Adrenal gland (tissue), 12 donors: Measurements from ENCODE around the gene STX4. TPM values are rescaled to one million over a fixed set of nuclear protein-coding genes. Genes with fewer than 3 reads are reported as not detected.
A peak's percentile ranks its signal among the peaks of the same experiment; 100 is the strongest.

ENCODE experiments used
- DNase-seq, 7 donors: peaks; one replicate each; pipeline ENCODE4 v3.0.0-alpha.2; 2019 to 2020
- H3K27ac ChIP-seq, 5 donors: fragments of 200-600 bp; sonication (generic) in 4 of 5; 1 replicate in 3 of 5; 2 replicates in 2 of 5; pipeline versions ENCODE4 v1.5.1 to v1.8.0; 2016 to 2020; ENCODE audit warnings: mild to moderate bottlenecking in 1 of 5
- H3K27me3 ChIP-seq: fragments of 200-600 bp; 2 replicates; pipeline ENCODE4 v1.8.0; 2021
- H3K36me3 ChIP-seq, 2 donors: fragments of 200-600 bp; replicated peaks in 1 of 2; 1 replicate in 1 of 2; 2 replicates in 1 of 2; pipeline versions ENCODE4 v1.5.1 to v1.8.0; 2018 to 2022
- H3K4me1 ChIP-seq, 2 donors: fragments of 200-600 bp; replicated peaks in 1 of 2; 1 replicate in 1 of 2; 2 replicates in 1 of 2; pipeline versions ENCODE4 v1.5.1 to v1.8.0; 2018 to 2021
- H3K4me3 ChIP-seq, 4 donors: fragments of 200-600 bp; sonication (generic) in 3 of 4; one replicate each; pipeline ENCODE4 v1.5.1; 2016 to 2018
- H3K9me3 ChIP-seq, 3 donors: fragments of 200-600 bp; sonication (generic) in 1 of 3; replicated peaks in 1 of 3; 1 replicate in 2 of 3; 2 replicates in 1 of 3; pipeline versions ENCODE4 v1.5.1 to v1.8.0; 2016 to 2021
- CTCF ChIP-seq, 6 experiments: fragments of 450-650 bp in 4 of 6; fragments of 200-600 bp in 2 of 6; sonication (generic) in 1 of 6; IDR thresholded peaks; 1 replicate in 5 of 6; 2 replicates in 1 of 6; pipeline versions ENCODE4 v1.5.1 to v1.8.0; 2016 to 2021; ENCODE audit warnings: antibody characterized with exemption in 6 of 6, mild to moderate bottlenecking in 2 of 6, moderate library complexity in 1 of 6
- POLR2A ChIP-seq, 2 donors: fragments of 450-650 bp; IDR thresholded peaks; one replicate each; pipeline ENCODE4 v1.6.1; 2017; ENCODE audit warnings: antibody characterized with exemption in 2 of 2, mild to moderate bottlenecking in 2 of 2, moderate library complexity in 1 of 2
- WGBS, 4 donors: extraction: QIAGEN DNeasy Blood & Tissue Kit in 2 of 4; methylation state at CpG; one replicate each; pipeline versions ENCODE4 v1.1.5 to v1.1.7; 2013 to 2017; 5-methylcytosine and 5-hydroxymethylcytosine counted together
- intact Hi-C, 2 donors: fragments of 100-400 bp; cut with DNase I; formaldehyde crosslinking; loops; one replicate each; pipeline versions ENCODE4 v1.14.1 to v1.15.0; 2022 to 2023
- polyA plus RNA-seq, 3 donors: library from polyadenylated mRNA; stranded (reverse); fragments of 200-250 nt in 2 of 3; fragments of 350-450 nt in 1 of 3; fragmentation: Illumina TruSeq in 1 of 3; extraction: RNeasy Lipid Tissue Mini Kit (QIAGEN cat#74804) in 1 of 3; gene quantifications; one replicate each; pipeline ENCODE4 v1.2.3, GENCODE V29; 2013 to 2014
- total RNA-seq, 9 donors: library from RNA; depleted of rRNA in 4 of 9; stranded (reverse); fragments of >200 nt in 4 of 9; fragments of 120-200 nt in 1 of 9; fragmentation: NEBNext Ultra II Directional in 1 of 9; extraction: Animal tissue kit (Norgen Biotek cat#: 25700) in 1 of 9; gene quantifications; one replicate each; pipeline versions ENCODE4 v1.1.0 to v1.2.4, GENCODE V29; 2013 to 2023
- donor health status: healthy with polysubstance abuse.
- donor health status: Bipolar disorder and iron deficiency.
- donor health status: DM: yes; HTN: yes; CAD: no.
- donor health status: DM: no; HTN: no; CAD: no.
- donor health status: DM: no; HTN: no; CAD: no.
- donor health status: DM: yes; HTN: yes; CAD: no.

Gene STX4
- total and polyA plus RNA-seq, 12 donors: 25.0 to 225 (median 58.0) TPM

GRCh38 chr16:30992931-30993816 is 40.2 kb upstream of the STX4 start:
- WGBS, 4 donors: 65 to 77% (median 66%) methylated on average over 27 to 29 of the region's 29 CpGs
- TF ChIP-seq POLR2A (IDR thresholded peaks at IDR 0.05) (no peak), CTCF (IDR thresholded peaks at IDR 0.05) (no peak)
- no peak for DNase-seq
- no peaks in the 10 kb centered on the region for H3K9me3 ChIP-seq
- H3K27ac ChIP-seq: no peak overlapping the region
- no peak overlapping the region for H3K4me3 ChIP-seq
- peaks cover 13 to 16% of the 10 kb centered on the region in 2 donors for H3K4me1 ChIP-seq
- intact Hi-C loops: no loop called here
- no peaks in the 10 kb centered on the region for H3K27me3 ChIP-seq
- no peaks in the 10 kb centered on the region for H3K36me3 ChIP-seq

DNA sequence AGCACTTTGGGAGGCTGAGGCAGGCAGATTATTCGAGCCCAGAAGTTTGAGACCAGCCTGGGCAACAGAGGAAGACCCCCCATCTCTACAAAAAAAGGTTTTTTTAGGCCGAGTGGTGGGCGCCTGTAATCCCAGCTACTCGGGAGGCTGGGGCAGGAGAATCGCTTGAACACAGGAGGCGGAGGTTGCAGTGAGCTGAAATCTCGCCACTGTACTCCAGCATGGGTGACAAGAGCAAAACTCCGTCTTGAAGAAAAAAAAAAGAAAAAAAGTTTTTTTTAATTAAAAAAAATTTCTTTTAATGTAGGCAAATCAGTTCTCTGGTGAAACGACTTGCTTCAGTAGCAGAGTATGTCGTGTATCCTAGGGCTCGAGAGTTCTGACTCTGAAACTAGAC is 37.4 kb upstream of the STX4 start:
- Histone ChIP-seq H3K4me3 (no peak overlapping the region), H3K9me3 (no peaks in the 10 kb centered on the region), H3K27ac (no peak overlapping the region), H3K27me3 (no peaks in the 10 kb centered on the region), H3K4me1 (peaks cover 15 to 21% of the 10 kb centered on the region in 2 donors), H3K36me3 (no peaks in the 10 kb centered on the region)
- intact Hi-C loops: no loop called here
- 87 to 90% (median 89%) methylated on average over 11 of the region's 11 CpGs for WGBS, 4 donors
- no peak for DNase-seq
- no peak for TF ChIP-seq POLR2A (IDR thresholded peaks at IDR 0.05)
- TF ChIP-seq CTCF (IDR thresholded peaks at IDR 0.05): no peak

DNA sequence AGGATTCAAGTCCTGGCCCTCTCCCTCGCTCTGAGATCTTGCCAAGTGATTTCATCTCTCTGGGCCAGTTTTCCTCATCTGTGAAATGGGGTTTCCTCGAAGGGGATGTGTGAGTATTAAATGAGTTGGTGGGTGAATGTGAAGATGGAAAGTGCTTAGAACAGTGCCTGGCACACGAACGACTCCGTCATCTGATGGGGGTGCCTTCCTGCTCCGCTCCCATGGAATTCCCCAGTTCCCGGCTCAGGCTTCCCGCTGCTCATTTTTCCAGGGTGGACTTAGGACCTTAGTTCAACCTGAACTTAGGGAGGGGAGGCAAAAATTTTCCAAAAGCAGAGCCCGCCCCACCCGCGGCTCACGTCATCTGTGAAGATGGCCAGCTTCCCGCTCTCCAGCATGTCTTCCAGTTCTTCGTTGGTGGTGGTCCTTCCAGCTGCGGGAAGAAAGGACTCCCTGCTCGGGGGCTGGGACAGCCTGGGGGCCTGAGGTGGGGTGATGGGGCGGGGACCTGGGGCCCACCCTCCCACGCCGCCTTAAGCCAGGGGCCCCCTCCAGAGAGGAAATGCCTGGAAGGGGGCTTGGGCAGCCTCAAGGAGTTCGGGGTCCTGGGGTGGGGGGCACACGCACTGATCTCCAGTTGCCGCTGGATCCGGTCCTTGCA is 36.9 kb upstream of the STX4 start:
- no peaks in the 10 kb centered on the region for H3K27me3 ChIP-seq
- H3K4me1 ChIP-seq: peaks cover 15 to 21% of the 10 kb centered on the region in 2 donors
- no peak for TF ChIP-seq POLR2A (IDR thresholded peaks at IDR 0.05)
- TF ChIP-seq CTCF (IDR thresholded peaks at IDR 0.05): no peak
- WGBS, 4 donors: 42 to 59% (median 45%) methylated on average over 13 to 23 of the region's 23 CpGs
- H3K27ac ChIP-seq: peak overlapping the region in 1 of 5 donors; percentile 90
- intact Hi-C loops: no loop called here
- no peaks in the 10 kb centered on the region for H3K9me3 ChIP-seq
- no peaks in the 10 kb centered on the region for H3K36me3 ChIP-seq
- H3K4me3 ChIP-seq: peak overlapping the region in 2 of 4 donors; percentile 29 to 60
- DNase-seq: no peak

DNA sequence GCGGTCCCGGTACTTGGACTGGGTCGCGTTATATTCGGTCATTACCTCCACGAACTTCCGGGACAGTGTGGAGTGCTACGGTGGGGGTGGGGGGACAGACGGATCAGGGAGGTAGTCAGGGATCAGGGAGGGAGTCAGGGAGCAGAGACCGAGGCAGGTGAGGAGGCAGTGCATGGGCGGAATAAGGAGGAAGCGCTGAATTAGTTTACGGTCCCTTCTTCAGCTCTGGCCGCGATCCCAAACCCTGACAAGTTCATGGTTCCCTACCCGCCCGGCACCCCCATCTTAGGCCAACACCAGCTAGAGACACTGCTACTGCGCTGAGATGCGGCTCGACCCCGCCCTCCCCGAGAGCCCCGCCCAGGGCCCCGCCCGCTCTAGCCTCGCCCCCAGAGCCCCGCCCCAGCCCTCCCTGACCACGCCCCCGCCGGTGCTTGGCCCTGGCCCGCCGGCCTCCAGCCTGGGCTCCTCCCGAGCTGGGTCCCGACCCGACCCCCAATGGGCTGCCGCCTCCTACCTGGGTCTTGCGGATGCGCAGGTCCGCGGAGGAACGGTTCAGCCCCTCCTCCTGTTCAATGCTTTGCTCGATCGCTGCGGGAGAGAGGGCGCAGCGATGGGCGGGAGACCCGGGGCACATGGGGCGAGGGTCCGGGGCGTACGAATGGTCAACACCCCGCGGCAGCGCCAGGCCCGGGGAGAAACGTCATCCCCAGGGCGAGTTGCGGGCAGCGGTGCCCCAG is 36.2 kb upstream of the STX4 start:
- Histone ChIP-seq H3K4me3 (peak overlapping the region in 2 of 4 donors; percentile 29 to 60), H3K27me3 (no peaks in the 10 kb centered on the region), H3K27ac (peak overlapping the region; percentile 38 to 90 (median 80)), H3K9me3 (no peaks in the 10 kb centered on the region), H3K36me3 (no peaks in the 10 kb centered on the region), H3K4me1 (peaks cover 15 to 21% of the 10 kb centered on the region in 2 donors)
- intact Hi-C loops: no loop called here
- TF ChIP-seq CTCF (IDR thresholded peaks at IDR 0.05) (no peak), POLR2A (IDR thresholded peaks at IDR 0.05) (peak; percentile 44 to 48)
- WGBS, 4 donors: 6 to 12% (median 8%) methylated on average over 22 to 60 of the region's 60 CpGs
- DNase-seq: peak; percentile 78 to 88 (median 84)
